ENCODE results near the gene DCPS.

GRCh38 chr11:126340960-126341606 lies 37.2 kb downstream of the DCPS start:
- TF ChIP-seq CTCF (IDR thresholded peaks at IDR 0.05) (no peak), POLR2A (IDR thresholded peaks at IDR 0.05) (no peak)
